ENCODE measurements around the gene ATP2A3.

DNA sequence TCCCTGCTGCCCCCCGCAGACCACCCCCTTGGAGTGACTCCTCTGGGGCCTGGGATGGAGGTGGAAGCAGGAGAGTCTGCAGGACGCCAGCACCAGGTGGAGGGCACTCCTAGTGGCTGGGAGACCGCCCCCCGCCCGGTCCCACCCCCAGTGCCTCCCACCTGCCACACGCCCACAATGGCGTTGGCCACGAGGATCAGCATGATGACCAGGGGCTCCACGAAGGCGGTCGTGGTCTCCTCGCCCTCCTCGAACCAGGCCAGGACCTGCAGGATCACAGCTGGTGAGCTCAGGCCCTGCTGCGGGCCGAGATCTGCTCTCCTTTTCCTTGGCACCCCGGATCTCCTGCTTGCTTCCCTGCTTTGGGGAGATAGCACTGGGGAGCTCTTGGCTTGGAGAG is 12.8 kb downstream of the ATP2A3 start:
- TF ChIP-seq, protein P1, sequence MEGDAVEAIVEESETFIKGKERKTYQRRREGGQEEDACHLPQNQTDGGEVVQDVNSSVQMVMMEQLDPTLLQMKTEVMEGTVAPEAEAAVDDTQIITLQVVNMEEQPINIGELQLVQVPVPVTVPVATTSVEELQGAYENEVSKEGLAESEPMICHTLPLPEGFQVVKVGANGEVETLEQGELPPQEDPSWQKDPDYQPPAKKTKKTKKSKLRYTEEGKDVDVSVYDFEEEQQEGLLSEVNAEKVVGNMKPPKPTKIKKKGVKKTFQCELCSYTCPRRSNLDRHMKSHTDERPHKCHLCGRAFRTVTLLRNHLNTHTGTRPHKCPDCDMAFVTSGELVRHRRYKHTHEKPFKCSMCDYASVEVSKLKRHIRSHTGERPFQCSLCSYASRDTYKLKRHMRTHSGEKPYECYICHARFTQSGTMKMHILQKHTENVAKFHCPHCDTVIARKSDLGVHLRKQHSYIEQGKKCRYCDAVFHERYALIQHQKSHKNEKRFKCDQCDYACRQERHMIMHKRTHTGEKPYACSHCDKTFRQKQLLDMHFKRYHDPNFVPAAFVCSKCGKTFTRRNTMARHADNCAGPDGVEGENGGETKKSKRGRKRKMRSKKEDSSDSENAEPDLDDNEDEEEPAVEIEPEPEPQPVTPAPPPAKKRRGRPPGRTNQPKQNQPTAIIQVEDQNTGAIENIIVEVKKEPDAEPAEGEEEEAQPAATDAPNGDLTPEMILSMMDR (IDR thresholded peaks at IDR 0.05), result no peak
- no peak for TF ChIP-seq POLR2A (IDR thresholded peaks at IDR 0.05)

Data from adrenal gland (tissue), 5 donors.